ENCODE measurements around the gene MCTP2. TPM values are rescaled to one million over a fixed set of nuclear protein-coding genes. Genes with fewer than 3 reads are reported as not detected.

Gene MCTP2
- polyA plus RNA-seq, 3 donors: 2.4 to 7.4 (median 7.3) TPM

DNA sequence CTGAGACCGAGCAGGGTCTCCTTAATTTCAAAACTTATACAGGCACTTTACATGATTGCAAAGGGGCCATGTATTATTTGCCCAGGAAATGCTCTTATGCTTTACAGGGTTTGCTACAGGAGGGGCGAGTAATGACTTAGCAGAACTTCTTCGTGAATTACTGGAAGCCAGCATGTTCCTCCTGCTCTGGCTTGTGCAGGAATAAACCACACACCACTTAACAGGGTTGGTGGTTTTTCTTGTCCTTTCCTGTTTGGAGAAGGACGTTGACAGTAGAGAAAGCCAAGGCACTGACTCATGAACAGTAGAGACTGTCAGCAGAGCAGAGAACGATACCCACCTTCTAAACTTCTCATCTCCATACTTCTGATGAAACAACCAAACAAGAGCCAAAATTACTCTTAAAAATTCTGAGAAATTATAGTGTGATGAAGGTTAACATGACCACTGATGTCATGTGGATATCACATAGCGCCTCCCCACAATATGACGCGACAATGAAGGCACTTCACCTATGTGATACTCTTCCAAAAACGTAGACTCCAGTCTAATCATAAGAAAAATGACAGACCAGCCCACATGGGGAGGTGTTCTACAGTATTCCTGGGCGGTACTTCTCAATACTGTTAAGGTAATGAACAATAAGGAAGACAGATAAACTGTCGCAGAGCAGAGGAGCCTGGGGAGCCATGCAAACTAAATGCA lies 24.7 kb upstream of the MCTP2 start:
- 10% methylated on average over 2 of the region's 11 CpGs for WGBS (ENCODE audit: insufficient coverage)
- H3K27ac ChIP-seq (ENCODE audit: low read depth in 1 of 2, low read length in 2 of 2): peak overlapping the region in 1 of 2 donors; percentile 30
- H3K4me3 ChIP-seq (replicated peaks in 1 of 3; ENCODE audit: low read depth in 2 of 3, low read length in 3 of 3): peak overlapping the region; percentile 12 to 62 (median 46)
- H3K9me3 ChIP-seq (replicated peaks in 1 of 2; ENCODE audit: control insufficient read depth in 1 of 2, insufficient read depth in 1 of 2, low read length in 2 of 2): no peaks in the 10 kb centered on the region
- H3K36me3 ChIP-seq (replicated peaks in 1 of 2; ENCODE audit: control insufficient read depth in 1 of 2, insufficient read depth in 2 of 2, low read length in 2 of 2): no peaks in the 10 kb centered on the region
- no peaks in the 10 kb centered on the region for H3K36me3 Mint-ChIP-seq
- TF ChIP-seq, protein P1, sequence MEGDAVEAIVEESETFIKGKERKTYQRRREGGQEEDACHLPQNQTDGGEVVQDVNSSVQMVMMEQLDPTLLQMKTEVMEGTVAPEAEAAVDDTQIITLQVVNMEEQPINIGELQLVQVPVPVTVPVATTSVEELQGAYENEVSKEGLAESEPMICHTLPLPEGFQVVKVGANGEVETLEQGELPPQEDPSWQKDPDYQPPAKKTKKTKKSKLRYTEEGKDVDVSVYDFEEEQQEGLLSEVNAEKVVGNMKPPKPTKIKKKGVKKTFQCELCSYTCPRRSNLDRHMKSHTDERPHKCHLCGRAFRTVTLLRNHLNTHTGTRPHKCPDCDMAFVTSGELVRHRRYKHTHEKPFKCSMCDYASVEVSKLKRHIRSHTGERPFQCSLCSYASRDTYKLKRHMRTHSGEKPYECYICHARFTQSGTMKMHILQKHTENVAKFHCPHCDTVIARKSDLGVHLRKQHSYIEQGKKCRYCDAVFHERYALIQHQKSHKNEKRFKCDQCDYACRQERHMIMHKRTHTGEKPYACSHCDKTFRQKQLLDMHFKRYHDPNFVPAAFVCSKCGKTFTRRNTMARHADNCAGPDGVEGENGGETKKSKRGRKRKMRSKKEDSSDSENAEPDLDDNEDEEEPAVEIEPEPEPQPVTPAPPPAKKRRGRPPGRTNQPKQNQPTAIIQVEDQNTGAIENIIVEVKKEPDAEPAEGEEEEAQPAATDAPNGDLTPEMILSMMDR (IDR thresholded peaks at IDR 0.05): no peak
- peaks cover 24% of the 10 kb centered on the region in 2 donors for H3K4me1 ChIP-seq (ENCODE audit: control insufficient read depth in 1 of 2, insufficient read depth in 2 of 2, low read length in 2 of 2)
- peak overlapping the region in 6 of 7 donors; percentile 41 to 85 (median 76) for H3K27ac Mint-ChIP-seq
- no peak overlapping the region for H2AFZ ChIP-seq (ENCODE audit: insufficient read depth, low read depth, low read length, poor library complexity, severe bottlenecking)
- peak overlapping the region; percentile 59 to 80 for H3K4me3 Mint-ChIP-seq
- peaks cover 2 to 8% (median 5%) of the 10 kb centered on the region in 3 donors for H3K27me3 Mint-ChIP-seq (ENCODE audit: low read depth in 3 of 3)
- peak overlapping the region; percentile 66 for H3K4me2 ChIP-seq (replicated peaks; ENCODE audit: extremely low read depth, low read length, poor library complexity, severe bottlenecking)
- intact Hi-C loops (cut with micrococcal nuclease): loop anchor here in 1 of 2 donors (1.0 kb wide), 1 partner anchor 32 kb away; no protein-coding TSS in a partner anchor
- H3K4me1 Mint-ChIP-seq: peaks cover 36% of the 10 kb centered on the region
- peak; percentile 69 to 81 (median 71) for DNase-seq
- no peaks in the 10 kb centered on the region for H4K20me1 ChIP-seq (ENCODE audit: insufficient read depth, low read length)
- peaks cover 0 to 2% of the 10 kb centered on the region in 2 donors for H3K27me3 ChIP-seq (ENCODE audit: control insufficient read depth in 2 of 2, insufficient read depth in 2 of 2, low read length in 2 of 2)
- H3K79me2 ChIP-seq (ENCODE audit: insufficient read depth, low read length): no peaks in the 10 kb centered on the region
- H3K9ac ChIP-seq (ENCODE audit: insufficient read depth, low read length, poor library complexity, severe bottlenecking): no peak overlapping the region
- peaks cover 0 to 2% (median 0%) of the 10 kb centered on the region in 7 donors for H3K9me3 Mint-ChIP-seq

DNA sequence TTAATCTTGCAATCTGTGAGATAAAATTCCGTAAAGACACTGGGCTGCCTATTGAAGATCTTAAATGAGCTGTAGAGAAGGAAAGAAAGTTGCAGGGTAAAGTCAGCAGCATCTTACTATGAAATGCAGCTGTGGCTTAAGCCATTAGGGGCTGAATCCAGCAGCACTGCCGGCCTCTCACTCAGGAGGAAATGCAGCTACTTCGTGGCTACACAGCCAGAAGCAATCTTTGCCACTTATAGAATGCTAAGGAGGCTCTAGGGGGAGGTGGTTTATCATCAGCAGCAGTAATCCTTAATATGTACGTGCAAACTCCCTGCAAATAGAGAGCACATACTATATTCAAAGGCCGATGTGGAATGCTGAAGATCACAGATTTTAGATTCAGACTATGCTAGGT lies 19.1 kb upstream of the MCTP2 start:
- H2AFZ ChIP-seq (ENCODE audit: insufficient read depth, low read depth, low read length, poor library complexity, severe bottlenecking): no peak overlapping the region
- H3K9ac ChIP-seq (ENCODE audit: insufficient read depth, low read length, poor library complexity, severe bottlenecking): no peak overlapping the region
- H3K27ac ChIP-seq (ENCODE audit: low read depth in 1 of 2, low read length in 2 of 2): no peak overlapping the region
- no peaks in the 10 kb centered on the region for H3K36me3 ChIP-seq (replicated peaks in 1 of 2; ENCODE audit: control insufficient read depth in 1 of 2, insufficient read depth in 2 of 2, low read length in 2 of 2)
- H3K27me3 ChIP-seq (ENCODE audit: control insufficient read depth in 2 of 2, insufficient read depth in 2 of 2, low read length in 2 of 2): no peaks in the 10 kb centered on the region
- H3K27me3 Mint-ChIP-seq (ENCODE audit: low read depth in 3 of 3): peaks cover 2 to 5% (median 3%) of the 10 kb centered on the region in 3 donors
- H3K4me1 Mint-ChIP-seq: peaks cover 4% of the 10 kb centered on the region
- H3K4me3 ChIP-seq (replicated peaks in 1 of 3; ENCODE audit: low read depth in 2 of 3, low read length in 3 of 3): no peak overlapping the region
- H3K4me3 Mint-ChIP-seq: no peak overlapping the region
- no peaks in the 10 kb centered on the region for H3K36me3 Mint-ChIP-seq
- no peak for DNase-seq
- peaks cover 0 to 2% (median 0%) of the 10 kb centered on the region in 7 donors for H3K9me3 Mint-ChIP-seq
- no peak overlapping the region for H3K27ac Mint-ChIP-seq
- 40% methylated on average over 1 of the region's 5 CpGs for WGBS (ENCODE audit: insufficient coverage)
- H3K79me2 ChIP-seq (ENCODE audit: insufficient read depth, low read length): no peaks in the 10 kb centered on the region
- intact Hi-C loops (cut with micrococcal nuclease): no loop called here
- H3K9me3 ChIP-seq (replicated peaks in 1 of 2; ENCODE audit: control insufficient read depth in 1 of 2, insufficient read depth in 1 of 2, low read length in 2 of 2): no peaks in the 10 kb centered on the region
- TF ChIP-seq, protein P1 (IDR thresholded peaks at IDR 0.05): no peak
- H3K4me2 ChIP-seq (replicated peaks; ENCODE audit: extremely low read depth, low read length, poor library complexity, severe bottlenecking): no peak overlapping the region
- no peaks in the 10 kb centered on the region for H4K20me1 ChIP-seq (ENCODE audit: insufficient read depth, low read length)
- H3K4me1 ChIP-seq (ENCODE audit: control insufficient read depth in 1 of 2, insufficient read depth in 2 of 2, low read length in 2 of 2): peaks cover 0 to under 1% of the 10 kb centered on the region in 2 donors

Data from CD14-positive monocyte (primary cell).